Activated T-cell treated with anti-CD3 and anti-CD28 coated beads for 1 hour (primary cell): ENCODE results near the gene DLL3.

ENCODE experiments used
- DNase-seq: peaks from one replicate; pipeline ENCODE4 v3.0.0-alpha.2; 2020; ENCODE audit warnings: low read depth

DLL3 gene

DNA sequence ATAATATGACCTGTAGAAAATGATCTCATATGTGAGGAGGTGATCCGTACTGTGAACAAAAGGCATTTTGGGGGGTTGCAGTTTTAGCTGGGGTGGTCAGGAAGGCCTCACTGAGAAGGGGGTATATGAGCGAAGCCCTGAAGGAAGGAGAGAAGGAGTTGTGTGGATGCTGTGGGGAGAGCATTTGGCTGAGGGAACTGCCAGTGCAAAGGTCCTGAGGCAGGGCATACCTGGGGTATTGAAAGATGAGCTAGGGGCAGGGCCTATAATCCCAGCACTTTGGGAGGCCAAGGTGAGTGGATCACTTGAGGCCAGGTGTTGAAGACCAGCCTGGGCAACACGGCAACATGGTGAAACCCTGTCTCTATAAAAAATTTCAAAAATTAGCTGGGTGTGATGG lies 18.7 kb downstream of the DLL3 start:
- DNase-seq, result no peak

GRCh38 chr19:39518458-39518857 lies 19.7 kb downstream of the DLL3 start:
- DNase-seq, result no peak

- no peak for DNase-seq
Observed at GRCh38 chr19:39518975-39519374, 20.2 kb downstream of the DLL3 start.

DNA sequence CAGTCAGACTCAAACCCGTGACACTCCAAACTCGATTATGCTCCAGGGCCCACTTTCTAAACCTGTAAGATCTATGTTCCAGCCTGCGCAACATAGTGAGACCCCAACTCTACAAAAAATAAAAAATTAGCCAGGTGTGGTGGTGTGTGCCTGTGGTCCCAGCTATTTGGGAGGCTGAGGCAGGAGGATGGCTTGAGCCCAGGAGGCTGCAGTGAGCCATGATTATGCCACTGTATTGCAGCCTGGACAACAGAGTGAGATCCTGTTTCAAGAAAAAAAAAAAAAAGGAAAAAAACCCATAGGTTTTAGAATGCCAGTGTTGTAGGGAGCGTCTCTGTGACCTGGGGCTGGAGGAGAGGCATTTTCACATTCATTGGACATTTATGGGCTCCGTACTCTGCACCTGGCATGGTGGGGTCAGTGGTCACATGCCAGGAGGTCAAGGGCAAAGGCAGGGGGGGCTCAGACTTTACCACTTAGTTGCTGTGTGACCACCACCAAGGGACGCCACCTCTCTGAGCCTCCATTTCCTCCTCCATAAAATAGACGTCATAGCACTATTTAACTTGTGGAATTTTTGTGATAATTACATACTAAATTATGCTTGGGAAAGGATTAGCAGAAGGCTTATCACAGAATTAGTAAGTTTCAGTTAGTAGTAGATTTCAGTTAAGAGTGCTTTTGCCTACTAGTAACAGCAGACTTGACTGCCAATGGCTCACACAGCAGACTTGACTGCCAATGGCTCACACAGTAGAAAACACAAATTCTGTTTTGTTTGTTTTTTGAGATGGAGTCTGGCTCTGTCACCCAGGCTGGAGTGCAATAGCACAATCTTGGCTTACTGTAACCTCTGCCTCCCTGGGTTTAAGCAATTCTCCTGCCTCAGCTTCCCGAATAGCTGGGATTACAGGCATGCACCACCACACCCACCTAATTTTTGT lies 22.1 kb downstream of the DLL3 start:
- DNase-seq, result no peak

GRCh38 chr19:39524495-39524894 lies 25.7 kb downstream of the DLL3 start:
- no peak for DNase-seq

DNA sequence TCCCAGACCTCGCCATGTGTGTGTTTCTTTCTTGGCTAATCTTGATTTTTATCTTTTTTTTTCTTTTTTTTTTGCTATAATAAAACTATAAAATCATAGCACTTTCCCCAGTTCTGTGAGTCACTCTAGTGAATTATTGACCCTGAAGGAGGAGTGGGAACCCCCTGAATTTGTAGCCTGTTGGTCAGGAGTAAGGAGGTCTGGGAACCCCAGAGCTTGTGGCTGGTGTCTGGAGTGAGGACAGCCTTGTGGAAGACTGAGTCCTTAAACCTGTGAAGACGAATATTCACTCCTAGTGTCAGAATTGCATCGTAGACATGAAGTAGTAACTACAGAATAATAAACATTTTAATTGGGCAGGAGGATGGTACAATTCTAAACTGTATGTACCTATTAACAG lies 26.5 kb downstream of the DLL3 start:
- DNase-seq, result no peak

- no peak for DNase-seq
Observed at GRCh38 chr19:39531834-39532232, 33.1 kb downstream of the DLL3 start.

- peak; percentile 94 for DNase-seq
Observed at GRCh38 chr19:39532233-39533002, 33.7 kb downstream of the DLL3 start, which contains the start of gene EID2B. Gene EID2B, minus strand, starts transcription at chr19:39532852. Its CDS starts 50 bp downstream, at chr19:39532802.

DNA sequence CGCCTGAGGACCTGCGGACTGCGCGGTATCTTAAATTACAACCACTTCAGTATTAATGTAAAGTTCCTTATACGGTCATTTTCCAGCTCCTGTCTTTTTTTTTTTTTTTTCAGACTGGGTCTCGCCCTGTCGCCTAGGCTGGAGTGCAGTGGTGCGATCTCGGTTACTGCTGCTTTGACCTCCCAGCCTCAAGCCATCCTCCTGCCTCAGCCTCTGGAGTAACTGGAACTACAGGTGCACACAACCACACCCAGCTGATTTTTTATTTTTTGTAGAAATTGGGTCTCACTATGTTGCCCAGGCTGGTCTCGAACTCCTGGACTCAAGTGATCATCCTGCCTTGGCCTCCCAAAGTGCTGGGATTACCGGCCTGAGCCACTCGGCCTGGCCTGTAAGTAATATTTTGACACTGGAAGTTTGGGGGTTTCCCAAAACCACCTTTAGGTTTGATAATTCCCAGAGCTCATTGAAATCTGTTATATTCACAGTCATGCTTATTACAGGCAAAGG lies 34.3 kb downstream of the DLL3 start:
- no peak for DNase-seq

DNA sequence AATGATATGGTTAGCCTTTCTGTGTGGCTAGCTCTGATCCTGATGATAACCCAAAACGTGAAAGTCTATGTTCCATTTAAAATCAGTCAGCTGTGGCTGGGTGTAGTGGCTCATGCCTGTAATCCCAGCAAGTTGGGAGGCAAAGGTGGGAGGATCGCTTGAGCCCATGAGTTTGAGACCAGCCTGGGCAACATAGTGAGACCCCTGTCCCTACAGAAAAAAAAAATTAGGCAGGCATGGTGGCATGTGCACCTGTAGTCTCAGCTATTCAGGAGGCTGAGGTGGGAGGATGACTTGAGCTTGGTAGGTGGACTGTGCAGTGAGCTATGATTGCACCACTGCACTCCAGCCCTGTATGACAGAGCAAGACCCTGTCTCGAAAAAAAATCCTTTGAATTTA lies 35.0 kb downstream of the DLL3 start:
- no peak for DNase-seq

- no peak for DNase-seq
Observed at GRCh38 chr19:39539165-39539517, 40.4 kb downstream of the DLL3 start.

DNA sequence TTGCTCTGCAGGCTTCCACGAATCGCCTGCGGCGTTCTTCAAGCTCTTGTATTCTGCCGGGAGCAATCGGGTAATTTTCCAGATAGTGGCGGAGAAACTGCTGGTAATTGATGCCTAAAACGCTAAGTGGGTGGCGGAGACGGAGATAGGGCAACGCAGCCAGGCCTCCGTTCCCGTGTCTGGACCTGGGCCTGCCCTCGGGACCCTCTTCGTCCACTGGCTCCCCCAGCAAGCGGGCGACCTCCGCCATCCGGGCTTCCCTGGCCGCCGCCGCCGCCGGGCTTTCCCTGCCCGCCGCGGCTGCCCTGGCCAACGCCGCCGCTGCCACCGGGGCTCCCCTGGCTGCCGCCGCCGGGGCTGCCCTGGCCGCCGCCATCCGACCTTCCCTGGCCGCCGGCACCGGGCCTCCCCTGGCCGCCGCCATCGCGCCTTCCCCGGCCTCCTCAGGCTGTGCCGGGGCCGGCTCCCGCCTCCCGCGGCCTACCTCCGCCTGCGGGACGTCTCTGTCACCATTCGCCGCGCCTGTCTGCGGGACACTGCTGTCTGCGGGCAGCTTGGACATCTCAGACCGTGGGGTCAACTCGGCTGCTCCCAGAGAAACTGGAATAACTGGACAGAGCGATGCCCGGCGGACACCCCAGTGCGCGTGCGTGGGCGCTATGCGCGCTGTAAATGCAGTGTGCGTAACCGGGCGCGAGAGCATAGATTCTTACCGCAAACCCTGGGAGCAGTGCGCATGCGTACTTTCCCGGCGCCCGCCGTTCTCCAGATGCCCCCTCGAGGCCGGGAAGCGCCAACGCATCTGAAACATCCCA lies 41.0 kb downstream of the DLL3 start, which contains the start of gene EID2:
TSS of gene EID2 (minus strand) at position 644 of the 815 bp plus-strand sequence. CDS start at position 562, 82 bp downstream.
- peak; percentile 92 for DNase-seq

DNA sequence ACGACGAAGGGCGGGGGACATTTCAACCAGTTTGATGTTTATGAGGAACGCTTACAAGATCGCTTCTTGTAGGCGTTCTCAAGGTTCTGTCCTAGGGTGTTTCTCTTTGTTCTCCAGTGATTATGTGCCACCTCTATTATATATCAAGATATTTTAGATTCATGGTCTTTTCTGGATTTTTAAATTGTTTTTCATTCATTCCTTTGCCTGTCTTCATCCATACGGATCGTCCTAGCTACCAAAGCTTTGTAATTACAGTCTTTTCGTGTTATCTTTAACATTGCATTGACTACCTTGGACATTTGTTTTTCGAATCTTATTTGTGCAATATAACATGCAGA lies 41.6 kb downstream of the DLL3 start:
- DNase-seq, result no peak

GRCh38 chr19:39542206-39542605 lies 43.5 kb downstream of the DLL3 start:
- DNase-seq, result no peak

DNA sequence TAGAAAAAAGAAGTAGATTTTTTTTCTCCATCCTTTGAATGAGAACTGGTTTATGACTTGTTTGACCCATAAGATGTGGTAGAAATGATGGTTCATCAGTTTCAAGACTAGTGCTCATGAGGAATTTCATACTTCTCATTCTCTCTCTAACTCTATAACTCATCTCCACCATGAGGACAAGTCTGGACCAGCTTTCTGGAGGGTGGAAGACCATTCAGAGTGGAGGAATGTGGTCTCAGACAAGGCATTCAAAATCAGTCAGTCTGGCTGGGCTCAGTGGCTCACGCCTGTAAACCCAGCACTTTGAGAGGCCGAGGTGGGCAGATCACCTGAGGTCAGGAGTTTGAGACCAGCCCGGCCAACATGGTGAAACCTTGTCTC lies 44.7 kb downstream of the DLL3 start:
- DNase-seq, result no peak

DNA sequence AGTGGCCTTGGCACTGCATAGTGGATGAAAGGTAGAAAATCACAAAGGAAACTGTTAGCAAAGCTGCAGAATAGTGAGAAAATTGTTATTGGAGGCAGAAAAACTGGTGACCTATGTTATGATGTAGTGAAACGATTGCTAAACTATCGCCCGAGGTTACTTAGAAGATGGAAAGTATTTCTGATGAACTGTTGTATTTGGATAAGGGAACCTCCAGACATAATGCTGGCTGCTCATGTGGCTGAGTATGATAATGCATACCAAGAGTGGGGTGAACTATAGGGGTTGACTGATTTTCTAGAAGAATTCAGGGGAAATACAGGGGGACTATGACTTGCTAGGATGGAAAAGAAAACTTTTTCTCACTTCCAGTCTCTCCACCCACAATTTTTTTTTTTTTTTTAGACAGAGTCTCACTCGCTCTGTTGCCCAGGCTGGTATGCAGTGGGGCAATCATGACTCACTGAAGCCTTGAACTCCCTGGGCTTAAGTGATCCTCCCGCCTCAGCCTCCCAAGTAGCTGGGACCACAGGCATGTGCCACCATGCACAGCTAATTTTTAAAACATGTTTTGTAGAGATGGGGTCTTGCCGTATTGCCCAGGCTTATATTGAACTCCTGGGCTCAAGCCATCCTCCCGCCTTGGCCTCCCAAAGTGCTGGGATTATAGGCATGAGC lies 45.6 kb downstream of the DLL3 start:
- no peak for DNase-seq

DNA sequence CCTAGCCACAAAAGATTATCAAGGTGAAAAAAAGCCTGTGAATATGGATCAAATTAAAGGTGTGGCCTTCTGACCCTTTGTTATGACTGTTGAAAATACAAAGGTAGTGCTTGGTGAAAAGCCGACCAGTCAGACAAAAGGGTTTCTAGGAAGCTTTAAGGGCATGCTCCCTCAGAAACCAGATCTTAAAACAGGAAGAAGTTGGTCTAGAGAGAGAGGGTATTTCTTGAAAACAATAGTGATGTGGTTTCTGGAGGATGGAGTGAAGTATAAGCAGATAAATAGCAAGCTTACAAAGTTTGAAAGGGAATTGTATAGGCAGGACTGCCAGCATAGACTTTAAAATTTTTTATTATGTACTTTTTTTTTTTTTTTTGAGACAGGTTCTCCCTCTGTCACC lies 46.2 kb downstream of the DLL3 start:
- no peak for DNase-seq

- DNase-seq, result no peak
Observed at GRCh38 chr19:39546599-39546998, 47.9 kb downstream of the DLL3 start.

- DNase-seq, result no peak
Observed at GRCh38 chr19:39550197-39550596, 51.5 kb downstream of the DLL3 start.

DNA sequence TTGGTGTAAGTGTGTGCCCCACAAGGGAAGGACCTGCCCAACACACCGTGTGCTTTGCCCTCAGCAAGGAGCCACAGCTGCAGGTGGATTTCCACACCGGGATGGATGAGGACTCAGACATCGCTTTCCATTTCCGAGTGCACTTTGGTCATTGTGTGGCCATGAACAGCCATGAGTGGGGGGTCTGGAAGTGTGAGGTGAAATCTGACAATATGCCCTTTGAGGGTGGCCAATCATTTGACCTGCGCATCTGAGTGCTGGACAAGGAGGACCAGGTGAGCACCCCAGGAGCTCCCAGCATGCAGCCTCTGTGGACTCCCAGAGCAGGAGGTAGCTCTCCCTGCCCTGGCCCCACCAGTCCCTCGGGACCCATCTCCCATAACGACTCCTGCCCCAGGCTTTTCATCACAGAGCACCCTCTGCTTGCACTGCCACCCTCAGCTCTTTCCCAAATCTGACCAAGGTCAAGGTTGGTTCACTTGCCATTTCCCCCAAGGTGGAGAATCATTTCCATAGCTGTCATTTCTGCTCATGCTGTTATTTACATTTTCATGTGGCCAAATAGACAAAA lies 54.4 kb downstream of the DLL3 start:
- DNase-seq, result no peak

DNA sequence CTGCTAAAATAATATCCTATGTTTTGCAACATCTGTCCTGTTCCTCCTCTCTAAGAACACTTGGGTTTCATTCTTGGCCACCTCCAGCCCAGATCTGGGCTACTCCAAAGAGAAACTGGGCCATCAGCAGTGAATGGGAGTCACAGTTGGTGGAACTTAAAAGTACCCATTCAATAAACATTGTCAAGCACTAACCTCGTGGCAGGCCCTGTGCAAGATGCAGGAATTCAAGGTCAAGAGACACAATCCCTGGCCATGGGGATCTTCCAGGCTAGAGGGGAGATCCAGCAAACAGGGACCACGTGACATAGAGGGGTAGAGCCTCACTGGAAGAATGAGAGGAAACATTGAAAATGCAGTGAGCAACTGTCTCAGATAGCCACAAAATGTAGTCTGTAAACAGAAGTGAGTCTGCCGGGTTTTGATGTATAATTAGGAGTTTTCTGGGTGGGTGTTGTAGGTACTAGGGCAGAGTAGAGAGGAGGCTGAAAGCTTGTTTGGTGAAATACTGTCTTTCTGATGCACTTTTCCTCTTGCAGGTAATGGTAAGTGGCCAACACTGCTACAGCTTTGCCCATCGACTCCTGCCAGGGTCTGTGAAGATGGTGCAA lies 56.1 kb downstream of the DLL3 start:
- DNase-seq, result no peak
